Kidney (tissue), 14 donors: ENCODE measurements around the gene MTIF2. TPM values are rescaled to one million over a fixed set of nuclear protein-coding genes. Genes with fewer than 3 reads are reported as not detected.
A peak's percentile ranks its signal among the peaks of the same experiment; 100 is the strongest.
"Not testable (repeated sequence)": the region's sequence is repeated elsewhere in the genome, so short reads cannot be mapped to it uniquely, and the experiment has no call there.

Experiments used
- DNase-seq, 5 donors: peaks; one replicate each; pipeline ENCODE4 v3.0.0-alpha.2; 2013 to 2020
- FAIRE-seq: peaks from 2 replicates; lab custom pipeline; 2012; peaks lifted over from hg19 to GRCh38; lab: Jason Lieb, UNC
- H3K27ac ChIP-seq, 2 donors: one replicate each; pipeline ENCODE4 v1.7.0; 2013; ENCODE audit warnings: low read depth in 2 of 2, low read length in 2 of 2, inconsistent platforms in 1 of 2
- H3K27me3 ChIP-seq: one replicate; pipeline ENCODE4 v1.7.1; 2013; ENCODE audit warnings: low read length, inconsistent platforms; ENCODE audit not compliant: control insufficient read depth, insufficient read depth
- H3K36me3 ChIP-seq, 3 donors: one replicate each; pipeline versions ENCODE4 v1.7.0 to v1.7.1; 2013; ENCODE audit warnings: low read length in 3 of 3, control low read depth in 1 of 3, inconsistent platforms in 1 of 3; ENCODE audit not compliant: insufficient read depth in 3 of 3, control insufficient read depth in 2 of 3
- H3K4me1 ChIP-seq, 3 donors: one replicate each; pipeline versions ENCODE4 v1.7.0 to v1.7.1; 2013; ENCODE audit warnings: low read length in 3 of 3, inconsistent platforms in 1 of 3, low read depth in 1 of 3; ENCODE audit not compliant: control insufficient read depth in 2 of 3, insufficient read depth in 2 of 3
- H3K4me3 ChIP-seq, 3 donors: one replicate each; pipeline versions ENCODE4 v1.7.0 to v1.8.1; 2013; ENCODE audit warnings: low read length in 3 of 3, control low read depth in 1 of 3, inconsistent platforms in 1 of 3
- H3K9ac ChIP-seq, 3 donors: one replicate each; pipeline versions ENCODE4 v1.7.0 to v1.7.1; 2013; ENCODE audit warnings: low read length in 3 of 3, control low read depth in 1 of 3, inconsistent platforms in 1 of 3
- H3K9me3 ChIP-seq, 3 donors: one replicate each; pipeline versions ENCODE4 v1.7.0 to v1.7.1; 2013; ENCODE audit warnings: low read length in 3 of 3, control low read depth in 1 of 3, inconsistent platforms in 1 of 3; ENCODE audit not compliant: control insufficient read depth in 2 of 3, insufficient read depth in 1 of 3
- CTCF ChIP-seq: IDR thresholded peaks from 3 replicates; pipeline ENCODE4 v1.5.1; 2012; ENCODE audit warnings: mild to moderate bottlenecking, moderate library complexity, borderline replicate concordance; ENCODE audit not compliant: insufficient read depth; ENCODE audit errors: extremely low read depth
- intact Hi-C: fragments of 100-400 bp; cut with DNase I; formaldehyde crosslinking; loops from one replicate; pipeline ENCODE4 v1.11.1; 2022
- polyA plus RNA-seq: library from polyadenylated mRNA; stranded (reverse); fragments of 350-450 nt; fragmentation: Illumina TruSeq; extraction: RNeasy Lipid Tissue Mini Kit (QIAGEN cat#74804); gene quantifications from one replicate; pipeline ENCODE4 v1.2.3, GENCODE V29; 2014; ENCODE audit warnings: low read depth, low replicate concordance; ENCODE audit not compliant: insufficient read depth
- total RNA-seq: library from RNA; stranded (reverse); fragmentation: NEBNext Ultra II Directional; extraction: Animal tissue kit (Norgen Biotek cat#: 25700); gene quantifications from one replicate; pipeline ENCODE4 v1.2.1, GENCODE V29; 2021
- donor health status: control.
- donor health status: control.
- donor health status: control.
- donor health status: control.
- donor health status: control.
- donor health status: DM: yes; HTN: yes; CAD: no.
- donor health status: Normal renal cell carcinoma (clear cell type).

Gene MTIF2
- total and polyA plus RNA-seq, 2 donors from 2014 or later, result 26.0 to 27.3 TPM

DNA sequence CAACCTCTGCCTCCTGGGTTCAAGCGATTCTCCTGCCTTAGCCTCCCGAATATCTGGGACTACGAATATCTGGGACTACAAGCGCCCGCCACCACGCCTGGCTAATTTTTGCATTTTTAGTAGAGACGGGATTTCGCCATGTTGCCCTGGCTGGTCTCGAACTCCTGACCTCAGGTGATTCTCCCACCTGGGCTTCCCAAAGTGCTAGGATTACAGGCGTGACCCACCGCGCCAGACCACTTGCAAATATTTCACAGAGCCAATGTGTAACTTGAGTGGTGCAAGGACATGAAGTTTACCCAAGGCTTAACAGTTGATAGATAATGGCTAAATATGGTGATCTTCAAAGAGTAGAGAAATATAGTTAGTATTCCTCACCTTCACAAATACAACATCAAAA lies 14.1 kb upstream of the MTIF2 start:
- TF ChIP-seq CTCF, result no peak
- Histone ChIP-seq H3K27me3 (no peaks in the 10 kb centered on the region), H3K36me3 (no peaks in the 10 kb centered on the region), H3K27ac (no peak overlapping the region), H3K4me3 (no peak overlapping the region), H3K9ac (no peak overlapping the region), H3K4me1 (peaks cover 0 to 5% (median 0%) of the 10 kb centered on the region in 3 donors), H3K9me3 (no peaks in the 10 kb centered on the region)
- DNase-seq, result no peak
- no peak for FAIRE-seq
- intact Hi-C loops, result no loop called here

DNA sequence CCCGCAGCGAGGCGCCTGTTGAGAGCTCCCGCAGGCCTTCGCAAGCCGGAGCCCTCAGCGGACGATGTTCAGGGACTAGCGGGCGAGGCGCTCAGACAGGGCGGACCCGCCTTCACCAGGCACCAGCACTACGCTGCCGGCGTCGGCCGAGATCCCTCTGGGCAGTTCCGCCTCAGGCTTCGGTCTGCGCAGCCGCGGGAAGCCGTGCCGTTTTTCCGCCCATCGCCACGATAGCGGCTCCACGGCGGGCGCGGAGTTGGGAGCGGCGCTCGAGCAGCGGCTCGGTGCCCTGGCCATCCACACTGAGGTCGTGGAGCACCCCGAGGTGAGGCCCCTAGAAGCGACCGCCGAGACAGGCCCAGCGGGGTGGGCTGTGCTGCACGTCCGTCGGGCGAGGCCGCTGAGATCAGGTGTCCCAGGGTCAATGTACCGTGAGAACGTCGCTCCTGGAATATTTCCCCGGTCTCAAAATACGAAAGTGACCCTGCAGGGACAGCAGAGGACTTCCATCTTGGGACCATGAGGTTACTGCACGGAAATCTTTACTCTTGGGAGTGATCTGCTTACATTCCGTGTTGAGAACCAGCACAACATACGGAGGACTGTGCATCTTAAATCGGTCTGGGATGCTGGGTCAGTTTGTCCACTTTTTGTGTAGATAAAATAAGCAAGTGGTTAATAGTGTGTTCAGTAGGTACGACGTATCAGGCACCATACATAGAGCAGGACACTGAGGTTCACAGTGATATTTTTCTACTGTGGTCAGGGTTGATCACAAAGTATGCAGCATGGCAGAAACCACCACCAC lies 13.3 kb upstream of the MTIF2 start:
- peak overlapping the region; percentile 6 to 91 (median 88) for H3K9ac ChIP-seq
- intact Hi-C loops, result no loop called here
- no peak for FAIRE-seq

DNA sequence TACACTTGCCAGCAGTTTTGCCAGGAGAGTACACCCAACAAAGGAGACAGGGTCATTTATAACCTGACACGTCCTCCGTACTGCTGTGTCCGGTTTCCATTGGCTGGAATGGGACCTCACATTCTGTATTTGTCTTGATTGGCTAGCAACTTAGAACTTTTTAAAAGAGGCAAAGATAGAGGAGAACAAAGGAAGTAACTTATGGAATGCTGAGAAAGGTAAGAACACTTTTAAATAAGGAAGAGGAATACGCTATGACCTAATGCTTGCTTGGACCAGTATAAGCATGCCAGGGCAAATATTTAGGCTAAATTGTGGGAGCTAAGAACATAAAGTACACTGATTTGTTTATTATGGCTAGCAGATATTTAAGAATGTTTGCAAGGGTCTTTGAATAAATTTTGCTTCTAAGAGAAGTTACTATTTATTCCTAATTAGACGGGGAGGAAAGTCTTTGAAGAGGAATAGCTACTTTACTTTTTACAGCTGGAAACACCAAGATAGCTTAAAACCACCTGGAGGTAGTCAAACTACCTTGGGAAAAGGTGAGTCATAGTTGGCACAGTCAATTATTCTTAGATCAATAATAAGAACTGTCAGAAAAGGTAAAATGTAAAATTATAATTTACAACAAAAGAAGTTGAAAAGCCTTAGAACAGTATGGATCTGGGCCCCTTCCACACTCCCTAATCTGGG lies 12.0 kb upstream of the MTIF2 start:
- H3K4me3 ChIP-seq, intact Hi-C loops, DNase-seq, H3K9ac ChIP-seq, H3K27me3 ChIP-seq, H3K4me1 ChIP-seq, H3K27ac ChIP-seq, H3K36me3 ChIP-seq, H3K9me3 ChIP-seq, FAIRE-seq: not testable (repeated sequence)

More for the DNA sequence above, 13.3 kb upstream of the MTIF2 start:
- H3K27me3 ChIP-seq, result no peaks in the 10 kb centered on the region
- no peak for TF ChIP-seq CTCF
- peak; percentile 87 to 96 (median 91) for DNase-seq
- H3K9me3 ChIP-seq, result no peaks in the 10 kb centered on the region
- H3K36me3 ChIP-seq, result no peaks in the 10 kb centered on the region
- peaks cover 0 to 5% (median 0%) of the 10 kb centered on the region in 3 donors for H3K4me1 ChIP-seq
- peak overlapping the region; percentile 38 to 89 (median 72) for H3K4me3 ChIP-seq
- H3K27ac ChIP-seq, result peak overlapping the region; percentile 84 to 87

- H3K27ac ChIP-seq, DNase-seq, H3K9me3 ChIP-seq, H3K36me3 ChIP-seq, FAIRE-seq, H3K9ac ChIP-seq, H3K27me3 ChIP-seq, H3K4me1 ChIP-seq, H3K4me3 ChIP-seq, intact Hi-C loops: not testable (repeated sequence)
Measured at GRCh38 chr2:55279859-55280424, 10.9 kb upstream of the MTIF2 start.

GRCh38 chr2:55279214-55279835 lies 10.3 kb upstream of the MTIF2 start:
- H3K27me3 ChIP-seq, DNase-seq, H3K4me1 ChIP-seq, H3K9me3 ChIP-seq, H3K4me3 ChIP-seq, H3K27ac ChIP-seq, FAIRE-seq, H3K36me3 ChIP-seq, H3K9ac ChIP-seq, intact Hi-C loops: not testable (repeated sequence)
